Right cardiac atrium (tissue), 5 donors: Measurements from ENCODE around the gene ZCCHC2. TPM values are rescaled to one million over a fixed set of nuclear protein-coding genes. Genes with fewer than 3 reads are reported as not detected.
A peak's percentile ranks its signal among the peaks of the same experiment; 100 is the strongest.

Source experiments
- ATAC-seq, 2 donors: fragments of 200-7000 bp; cut with Tn5 transposase; one replicate each; pipeline versions ENCODE4 v1.8.0 to v1.9.1; 2020; ENCODE audit warnings: moderate library complexity in 2 of 2, mild to moderate bottlenecking in 1 of 2
- DNase-seq, 3 donors: peaks; one replicate each; pipeline ENCODE4 v3.0.0-alpha.2; 2020
- H3K27ac ChIP-seq: one replicate; pipeline ENCODE4 v1.5.1; 2013; ENCODE audit warnings: mild to moderate bottlenecking, low read length, control low read depth, moderate library complexity
- H3K27me3 ChIP-seq: one replicate; pipeline ENCODE4 v1.6.1; 2013; ENCODE audit not compliant: control insufficient read depth, insufficient read depth
- H3K4me1 ChIP-seq: one replicate; pipeline ENCODE4 v1.6.1; 2013; ENCODE audit warnings: low read length; ENCODE audit not compliant: control insufficient read depth, insufficient read depth
- H3K4me3 ChIP-seq: one replicate; pipeline ENCODE4 v1.5.1; 2013; ENCODE audit warnings: low read length, control low read depth
- H3K9me3 ChIP-seq: one replicate; pipeline ENCODE4 v1.6.1; 2013; ENCODE audit warnings: low read length; ENCODE audit not compliant: control insufficient read depth
- WGBS: extraction: QIAGEN DNeasy Blood & Tissue Kit; methylation state at CpG from one replicate; pipeline ENCODE4 v1.1.7; 2013; 5-methylcytosine and 5-hydroxymethylcytosine counted together
- intact Hi-C, 4 donors: fragments of 100-400 bp; cut with DNase I; formaldehyde crosslinking; loops; one replicate each; pipeline versions ENCODE4 v1.11.0 to v1.14.0; 2022 to 2023
- polyA plus RNA-seq: library from polyadenylated mRNA; stranded (reverse); fragments of 200-250 nt; gene quantifications from one replicate; pipeline ENCODE4 v1.2.3, GENCODE V29; 2013
- total RNA-seq, 4 donors: library from RNA; stranded (reverse); fragmentation: NEBNext Ultra II Directional; extraction: Animal tissue kit (Norgen Biotek cat#: 25700); gene quantifications; one replicate each; pipeline ENCODE4 v1.2.1, GENCODE V29; 2021
- donor health status: healthy with polysubstance abuse.
- donor health status: DM: no; HTN: yes; CAD: no.
- donor health status: DM: no; HTN: no; CAD: no.
- donor health status: DM: no; HTN: yes; CAD: no; lungs with severe emphysema.
- donor health status: DM: yes; HTN: yes; CAD: no.

ZCCHC2 gene
- total and polyA plus RNA-seq, 5 donors: 5.4 to 21.7 (median 16.2) TPM

- ATAC-seq (no peak), DNase-seq (no peak)
- no peak overlapping the region for H3K27ac ChIP-seq
- WGBS: 80% methylated on average over 3 of the region's 3 CpGs
- no peaks in the 10 kb centered on the region for H3K4me1 ChIP-seq
- no peak overlapping the region for H3K4me3 ChIP-seq
- intact Hi-C loops: no loop called here
- H3K9me3 ChIP-seq: no peaks in the 10 kb centered on the region
- no peaks in the 10 kb centered on the region for H3K27me3 ChIP-seq
Observed at GRCh38 chr18:62564044-62564443, 41.2 kb downstream of the ZCCHC2 start.

DNA sequence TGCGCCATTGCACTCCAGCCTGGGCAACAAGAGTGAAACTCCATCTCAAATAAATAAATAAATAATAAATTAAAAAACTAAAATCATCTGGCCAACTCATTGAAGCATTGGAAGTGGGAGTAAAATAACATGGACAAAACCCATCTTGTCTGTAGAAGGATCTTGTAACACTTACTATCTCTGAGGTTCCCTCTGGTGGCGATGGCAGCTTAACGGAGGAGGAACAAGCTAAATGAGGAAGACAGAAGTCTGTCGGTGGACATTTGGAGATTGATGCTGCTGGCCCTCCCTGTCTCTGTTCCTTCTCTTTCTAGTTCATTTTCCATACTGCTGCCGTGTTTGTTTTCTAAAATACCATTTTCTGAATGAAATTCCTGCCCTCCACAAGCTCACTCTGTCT, 43.4 kb downstream of the ZCCHC2 start:
- 55% methylated on average over 5 of the region's 5 CpGs for WGBS
- no peak for ATAC-seq
- Histone ChIP-seq H3K27me3 (no peaks in the 10 kb centered on the region), H3K9me3 (no peaks in the 10 kb centered on the region), H3K4me3 (no peak overlapping the region), H3K4me1 (no peaks in the 10 kb centered on the region), H3K27ac (no peak overlapping the region)
- peak in 2 of 3 donors; percentile 39 to 67 for DNase-seq
- intact Hi-C loops: no loop called here

GRCh38 chr18:62566818-62567217, 44.0 kb downstream of the ZCCHC2 start:
- H3K27ac ChIP-seq: no peak overlapping the region
- H3K4me1 ChIP-seq: no peaks in the 10 kb centered on the region
- no peaks in the 10 kb centered on the region for H3K27me3 ChIP-seq
- ATAC-seq: no peak
- 98% methylated on average over 4 of the region's 4 CpGs for WGBS
- intact Hi-C loops: no loop called here
- no peak for DNase-seq
- no peaks in the 10 kb centered on the region for H3K9me3 ChIP-seq
- H3K4me3 ChIP-seq: no peak overlapping the region

DNA sequence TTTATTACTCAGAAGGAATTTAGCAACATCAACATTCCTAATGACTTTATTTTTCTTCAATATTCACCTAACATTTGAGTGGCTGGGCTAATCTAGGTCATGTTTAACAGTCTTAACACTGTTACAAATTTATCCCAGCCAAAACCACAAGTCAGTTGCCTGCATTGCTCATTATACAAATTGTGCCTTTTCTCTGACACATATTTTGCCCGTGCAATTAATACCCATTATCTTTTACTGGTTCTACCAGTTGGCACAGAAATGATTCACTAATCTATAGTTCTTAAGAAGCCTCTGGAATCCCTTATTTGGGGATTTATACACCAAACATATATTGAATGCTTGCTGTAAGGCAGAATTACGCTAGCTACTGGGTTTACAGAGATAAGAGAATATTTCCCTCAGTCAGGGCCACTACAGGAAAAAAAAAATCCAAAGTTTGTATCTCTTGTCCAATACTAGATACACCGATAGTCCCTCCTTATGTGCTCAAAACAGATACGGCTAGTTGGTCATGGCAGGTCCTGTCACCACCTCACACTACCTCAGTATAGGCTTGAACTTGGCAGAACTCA, 46.3 kb downstream of the ZCCHC2 start:
- H3K4me3 ChIP-seq: no peak overlapping the region
- intact Hi-C loops: no loop called here
- 90% methylated on average over 4 of the region's 4 CpGs for WGBS

DNA sequence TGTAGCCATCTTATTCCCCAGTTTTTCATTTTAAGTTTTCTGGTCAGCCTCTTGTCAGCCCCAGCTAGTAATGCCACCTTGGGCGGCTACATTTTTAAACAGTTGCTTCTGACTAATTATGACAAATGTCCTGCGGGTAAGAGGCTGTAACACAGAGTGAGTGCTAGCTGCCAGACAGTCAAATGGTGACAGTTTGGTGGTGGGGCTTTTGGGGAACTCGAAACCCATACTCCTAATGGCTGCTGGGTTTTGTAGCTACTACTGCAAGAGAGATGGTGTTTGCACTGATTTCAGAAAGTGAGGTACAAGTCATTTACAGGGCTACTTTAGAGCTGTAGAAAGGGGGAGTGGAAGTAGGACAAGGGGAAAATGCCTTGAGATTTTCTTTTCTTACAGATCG, 48.2 kb downstream of the ZCCHC2 start:
- 74% methylated on average over 4 of the region's 4 CpGs for WGBS

More for the DNA sequence above, 46.3 kb downstream of the ZCCHC2 start:
- ATAC-seq (no peak), DNase-seq (no peak)
- no peak overlapping the region for H3K27ac ChIP-seq
- no peaks in the 10 kb centered on the region for H3K4me1 ChIP-seq
- H3K9me3 ChIP-seq: no peaks in the 10 kb centered on the region
- H3K27me3 ChIP-seq: no peaks in the 10 kb centered on the region

GRCh38 chr18:62571648-62572047, 48.8 kb downstream of the ZCCHC2 start:
- ATAC-seq (no peak), DNase-seq (no peak)
- H3K4me1 ChIP-seq: no peaks in the 10 kb centered on the region
- WGBS: 88% methylated on average over 3 of the region's 3 CpGs
- no peak overlapping the region for H3K4me3 ChIP-seq
- H3K27me3 ChIP-seq: no peaks in the 10 kb centered on the region
- no peaks in the 10 kb centered on the region for H3K9me3 ChIP-seq
- H3K27ac ChIP-seq: no peak overlapping the region
- intact Hi-C loops: no loop called here

More for the DNA sequence above, 48.2 kb downstream of the ZCCHC2 start:
- no peaks in the 10 kb centered on the region for H3K4me1 ChIP-seq
- DNase-seq: no peak
- no peaks in the 10 kb centered on the region for H3K27me3 ChIP-seq
- intact Hi-C loops: no loop called here
- H3K9me3 ChIP-seq: no peaks in the 10 kb centered on the region
- H3K27ac ChIP-seq: no peak overlapping the region
- H3K4me3 ChIP-seq: no peak overlapping the region
- ATAC-seq: no peak

- DNase-seq (no peak), ATAC-seq (no peak)
- Histone ChIP-seq H3K27me3 (no peaks in the 10 kb centered on the region), H3K4me1 (no peaks in the 10 kb centered on the region), H3K9me3 (no peaks in the 10 kb centered on the region), H3K27ac (no peak overlapping the region), H3K4me3 (no peak overlapping the region)
- WGBS: 93% methylated on average over 3 of the region's 3 CpGs
- intact Hi-C loops: no loop called here
Observed at GRCh38 chr18:62572456-62572855, 49.6 kb downstream of the ZCCHC2 start.

- intact Hi-C loops: loop anchor here in 1 of 4 donors (5.0 kb wide), 1 partner anchor 147 kb away; no protein-coding TSS in a partner anchor
- Histone ChIP-seq H3K9me3 (no peaks in the 10 kb centered on the region), H3K4me1 (no peaks in the 10 kb centered on the region), H3K4me3 (no peak overlapping the region), H3K27ac (no peak overlapping the region), H3K27me3 (no peaks in the 10 kb centered on the region)
- ATAC-seq: peak in 1 of 2 donors; percentile 22
- 97% methylated on average over 11 of the region's 11 CpGs for WGBS
- DNase-seq: no peak
Observed at GRCh38 chr18:62574776-62575175, 52.0 kb downstream of the ZCCHC2 start.

DNA sequence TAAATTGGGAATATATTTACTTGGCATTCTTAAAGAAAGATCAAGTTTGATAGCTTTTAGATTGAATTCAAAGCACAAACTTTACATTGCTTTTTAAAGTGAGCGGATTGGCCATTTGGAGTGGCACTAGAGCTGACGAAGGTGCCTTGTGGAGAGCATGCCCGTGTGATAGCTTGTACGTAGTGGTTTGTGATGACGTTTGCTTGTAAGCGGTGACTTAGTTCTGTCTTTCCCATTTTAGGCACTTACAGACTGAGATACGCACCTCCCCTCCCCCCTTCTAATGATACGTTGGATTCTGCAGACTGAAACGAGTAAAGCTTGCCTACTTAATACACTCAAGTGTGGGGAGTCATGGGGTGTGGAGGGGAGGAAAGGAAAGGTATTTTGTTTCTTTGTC, 53.4 kb downstream of the ZCCHC2 start:
- no peak for DNase-seq
- Histone ChIP-seq H3K27me3 (no peaks in the 10 kb centered on the region), H3K4me1 (no peaks in the 10 kb centered on the region), H3K4me3 (no peak overlapping the region), H3K9me3 (no peaks in the 10 kb centered on the region), H3K27ac (no peak overlapping the region)
- no peak for ATAC-seq
- intact Hi-C loops: loop anchor here in 1 of 4 donors (5.0 kb wide), 1 partner anchor 149 kb away; no protein-coding TSS in a partner anchor
- WGBS: 88% methylated on average over 9 of the region's 9 CpGs

- Histone ChIP-seq H3K27ac (no peak overlapping the region), H3K27me3 (no peaks in the 10 kb centered on the region), H3K4me1 (no peaks in the 10 kb centered on the region), H3K4me3 (no peak overlapping the region), H3K9me3 (no peaks in the 10 kb centered on the region)
- DNase-seq (no peak), ATAC-seq (no peak)
- 86% methylated on average over 9 of the region's 9 CpGs for WGBS
- intact Hi-C loops: loop anchor here in 1 of 4 donors (5.0 kb wide), 1 partner anchor 150 kb away; no protein-coding TSS in a partner anchor
Observed at GRCh38 chr18:62576845-62577512, 54.2 kb downstream of the ZCCHC2 start.

DNA sequence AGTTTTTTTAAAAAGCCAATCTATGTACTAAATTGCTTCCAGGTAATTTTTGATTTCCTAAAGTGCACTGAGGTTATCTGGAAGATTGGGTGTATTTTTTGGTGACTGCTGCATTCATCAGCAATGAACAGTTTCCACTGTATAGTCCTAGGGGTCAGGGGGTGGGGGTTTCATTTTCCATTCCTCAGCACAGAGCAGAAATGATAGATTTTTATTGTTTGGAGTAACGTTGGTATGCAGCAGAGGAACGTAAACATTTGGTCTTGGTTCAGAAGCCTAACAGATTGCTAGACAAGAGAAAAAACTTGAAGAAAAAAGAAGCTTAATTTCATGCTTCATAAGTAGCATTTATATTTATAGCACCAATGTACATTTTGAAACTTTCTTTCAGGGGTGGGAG, 54.9 kb downstream of the ZCCHC2 start:
- Histone ChIP-seq H3K27me3 (no peaks in the 10 kb centered on the region), H3K4me3 (no peak overlapping the region), H3K27ac (no peak overlapping the region), H3K4me1 (no peaks in the 10 kb centered on the region), H3K9me3 (no peaks in the 10 kb centered on the region)
- intact Hi-C loops: loop anchor here in 1 of 4 donors (5.0 kb wide), 1 partner anchor 150 kb away; no protein-coding TSS in a partner anchor
- ATAC-seq: no peak
- WGBS: 51% methylated on average over 2 of the region's 2 CpGs
- no peak for DNase-seq
